ENCODE results near the gene CCDC159. TPM values are rescaled to one million over a fixed set of nuclear protein-coding genes. Genes with fewer than 3 reads are reported as not detected.

The CCDC159 gene
- total and polyA plus RNA-seq, 2 of the 4 experiments (the other 2 are of a cell fraction), result 4.7 to 14.0 TPM

- H2BK20ac ChIP-seq (ENCODE audit: low read depth, low read length), result no peak overlapping the region
- no peak overlapping the region for H4K5ac ChIP-seq (ENCODE audit: low read depth, low read length)
- no peak overlapping the region for H4K91ac ChIP-seq (ENCODE audit: insufficient read depth, low read depth, low read length)
- no peak overlapping the region for H4K8ac ChIP-seq (ENCODE audit: low read depth in 2 of 2, low read length in 2 of 2)
- in situ Hi-C loops (cut with MboI; ENCODE audit: low sequenced_read_pairs) (no loop called here), intact Hi-C loops (cut with micrococcal nuclease) (no loop called here), dilution Hi-C loops (cut with HindIII; ENCODE audit: low sequenced_read_pairs, unreplicated experiment) (no loop called here)
- peaks cover 4% of the 10 kb centered on the region for H4K20me1 ChIP-seq (ENCODE audit: insufficient read depth, low read length)
- H3K9me1 ChIP-seq (ENCODE audit: insufficient read depth, low read length), result peaks cover 12% of the 10 kb centered on the region; the same call in 1 of the 2 replicates
- H3K4me2 ChIP-seq (ENCODE audit: low read depth, low read length), result no peak overlapping the region
- H2AK9ac ChIP-seq (replicated peaks; ENCODE audit: low read depth, low read length, poor library complexity), result peak overlapping the region; percentile 28
- H3K4ac ChIP-seq (ENCODE audit: low read depth, low read length), result no peak overlapping the region
- no peaks in the 10 kb centered on the region for H3K4me1 ChIP-seq (ENCODE audit: control insufficient read depth, insufficient read depth, low read length)
- no peak overlapping the region for H3K14ac ChIP-seq (replicated peaks; ENCODE audit: low read depth, low read length)
- H2AK5ac ChIP-seq (ENCODE audit: low read depth, low read length), result no peak overlapping the region
- no peak overlapping the region for H3K27ac ChIP-seq (ENCODE audit: insufficient read depth, low read length)
- no peaks in the 10 kb centered on the region for H3K27me3 ChIP-seq (ENCODE audit: control insufficient read depth, insufficient read depth, low read length)
- no peak overlapping the region for H3K18ac ChIP-seq (ENCODE audit: low read depth, low read length)
- H2AFZ ChIP-seq (replicated peaks; ENCODE audit: low read length, poor library complexity), result peak overlapping the region; percentile 32
- H2BK15ac ChIP-seq (ENCODE audit: low read depth, low read length), result no peak overlapping the region
- no peak for TF ChIP-seq MAZ (IDR thresholded peaks at IDR 0.05; ENCODE audit: borderline replicate concordance, low read depth, low read length)
- no peak for TF ChIP-seq FOS (IDR thresholded peaks at IDR 0.05; ENCODE audit: low read depth, low read length)
- H3K4me3 ChIP-seq (ENCODE audit: insufficient read depth, low read depth, low read length), result no peak overlapping the region
- H2BK5ac ChIP-seq (ENCODE audit: low read depth, low read length, poor library complexity, severe bottlenecking), result no peak overlapping the region
- DNase-seq (no peak), ATAC-seq (ENCODE audit: low read depth) (no peak)
- CTCF ChIA-PET, result no interaction called here
- no peaks in the 10 kb centered on the region for H3K9me3 ChIP-seq (ENCODE audit: control insufficient read depth, insufficient read depth, low read length)
- no peak overlapping the region for H3K9ac ChIP-seq (ENCODE audit: low read depth, low read length)
- H3K23ac ChIP-seq (ENCODE audit: low read depth, low read length), result no peak overlapping the region
- BruUV-seq (replicated peaks), result no TSS peak
- H2BK120ac ChIP-seq (ENCODE audit: low read depth, low read length), result no peak overlapping the region
- H3K36me3 ChIP-seq (ENCODE audit: control insufficient read depth, insufficient read depth, low read length), result peaks cover 39% of the 10 kb centered on the region
- 73% methylated on average over 25 of the region's 35 CpGs; no CpG with 5 or more reads in 1 of the 2 experiments for WGBS, 2 experiments (ENCODE audit: extremely low coverage in 2 of 2, insufficient read length in 1 of 2)
- POLR2A ChIA-PET (ENCODE audit: unreplicated experiment), result interaction anchor here (0.8 kb wide), 1 partner anchor 44 kb away, joined by 3 read pairs; no protein-coding TSS in a partner anchor
- 0 out of 4 replicates have a peak, but pooled peaks cover 0 to 4% of the 10 kb centered on the region in 2 experiments for H3K79me1 ChIP-seq (ENCODE audit: low read depth in 1 of 2, low read length in 2 of 2)
- no peak overlapping the region for H3K56ac ChIP-seq (ENCODE audit: extremely low read depth, insufficient read depth, low read length)
These were observed 15.7 kb downstream of the CCDC159 start for GRCh38 chr19:11361771-11362731.

Data from IMR-90 (cell line).